ENCODE measurements around the gene HBG2.
"Not testable (repeated sequence)": the region's sequence is repeated elsewhere in the genome, so short reads cannot be mapped to it uniquely, and the experiment has no call there.

Gene HBG2

GRCh38 chr11:5254646-5255413, at the start of gene HBG2:
TSS of gene HBG2 (minus strand) at chr11:5254781. CDS start at chr11:5254728, 53 bp downstream.
- not testable (repeated sequence) for DNase-seq

- no peak for DNase-seq
Measured at GRCh38 chr11:5304046-5304445, 49.5 kb upstream of the HBG2 start.

- DNase-seq = no peak
Measured at GRCh38 chr11:5303626-5304025, 49.0 kb upstream of the HBG2 start.

GRCh38 chr11:5301846-5302245, 47.3 kb upstream of the HBG2 start, which contains the start of gene OR51B4:
TSS of gene OR51B4 (minus strand) at chr11:5301946. CDS start at chr11:5301946, 0 bp downstream.
- DNase-seq = no peak

- no peak for DNase-seq
Measured at GRCh38 chr11:5300251-5300650, 45.7 kb upstream of the HBG2 start.

GRCh38 chr11:5298451-5298850, 43.9 kb upstream of the HBG2 start:
- DNase-seq = no peak

GRCh38 chr11:5297721-5298323, 43.2 kb upstream of the HBG2 start:
- DNase-seq = no peak

GRCh38 chr11:5294342-5294995, 39.9 kb upstream of the HBG2 start:
- DNase-seq = not testable (repeated sequence)

- DNase-seq = no peak
Measured at GRCh38 chr11:5293028-5293427, 38.4 kb upstream of the HBG2 start.

- DNase-seq = no peak
Measured at GRCh38 chr11:5291207-5291838, 36.7 kb upstream of the HBG2 start.

GRCh38 chr11:5290106-5290505, 35.5 kb upstream of the HBG2 start:
- DNase-seq = no peak

GRCh38 chr11:5289696-5290095, 35.1 kb upstream of the HBG2 start:
- DNase-seq = no peak

- no peak for DNase-seq
Measured at GRCh38 chr11:5288906-5289550, 34.4 kb upstream of the HBG2 start.

GRCh38 chr11:5288108-5288905, 33.7 kb upstream of the HBG2 start:
- no peak for DNase-seq

GRCh38 chr11:5286901-5287300, 32.3 kb upstream of the HBG2 start:
- DNase-seq = no peak

- no peak for DNase-seq
Measured at GRCh38 chr11:5286351-5286750, 31.8 kb upstream of the HBG2 start.

GRCh38 chr11:5285703-5286340, 31.2 kb upstream of the HBG2 start:
- DNase-seq = no peak

- no peak for DNase-seq
Measured at GRCh38 chr11:5284637-5285036, 30.1 kb upstream of the HBG2 start.

- no peak for DNase-seq
Measured at GRCh38 chr11:5283882-5284281, 29.3 kb upstream of the HBG2 start.

- DNase-seq = no peak
Measured at GRCh38 chr11:5283086-5283485, 28.5 kb upstream of the HBG2 start.

GRCh38 chr11:5282628-5283027, 28.0 kb upstream of the HBG2 start:
- DNase-seq = no peak

- DNase-seq = no peak
Measured at GRCh38 chr11:5281596-5281995, 27.0 kb upstream of the HBG2 start.

All from CD4-positive, alpha-beta T cell treated with Interleukin-12 subunit alpha and Interleukin-12 subunit beta, for 1 hour (primary cell).